Pancreas (tissue), 10 donors: Measurements from ENCODE around the gene SACS. TPM values are rescaled to one million over a fixed set of nuclear protein-coding genes. Genes with fewer than 3 reads are reported as not detected.

Source experiments
- ATAC-seq, 4 donors: fragments of 200-7000 bp; cut with Tn5 transposase; one replicate each; pipeline versions ENCODE4 v1.8.0 to v1.9.1; 2020; ENCODE audit warnings: mild to moderate bottlenecking in 4 of 4, moderate library complexity in 4 of 4
- DNase-seq, 6 donors: peaks; one replicate each; pipeline ENCODE4 v3.0.0-alpha.2; 2020
- FAIRE-seq: peaks from 2 replicates; lab custom pipeline; 2012; peaks lifted over from hg19 to GRCh38; lab: Jason Lieb, UNC
- H3K27ac ChIP-seq, 4 donors: fragments of 200-600 bp; sonication (generic); 1 replicate in 3 of 4; 2 replicates in 1 of 4; pipeline versions ENCODE4 v1.5.0 to v1.8.0; 2020
- H3K27me3 ChIP-seq, 4 donors: fragments of 200-600 bp; one replicate each; pipeline ENCODE4 v1.8.0; 2021
- H3K36me3 ChIP-seq, 3 donors: fragments of 200-600 bp; sonication (generic) in 1 of 3; one replicate each; pipeline versions ENCODE4 v1.5.0 to v1.8.0; 2020 to 2021
- H3K4me1 ChIP-seq, 3 donors: fragments of 200-600 bp; one replicate each; pipeline ENCODE4 v1.8.0; 2021
- H3K4me3 ChIP-seq, 4 donors: fragments of 200-600 bp; sonication (generic) in 2 of 4; one replicate each; pipeline versions ENCODE4 v1.5.0 to v1.8.0; 2020 to 2021
- H3K9me3 ChIP-seq, 4 donors: fragments of 200-600 bp; one replicate each; pipeline ENCODE4 v1.8.0; 2021
- CTCF ChIP-seq, 4 donors: fragments of 200-600 bp; sonication (generic) in 3 of 4; IDR thresholded peaks; one replicate each; pipeline versions ENCODE4 v1.5.0 to v1.8.0; 2021; ENCODE audit warnings: antibody characterized with exemption in 4 of 4
- WGBS, 2 donors: extraction: QIAGEN DNeasy Blood & Tissue Kit; methylation state at CpG; one replicate each; pipeline ENCODE4 v1.1.7; 2013; 5-methylcytosine and 5-hydroxymethylcytosine counted together
- intact Hi-C, 3 donors: fragments of 100-400 bp; cut with DNase I; formaldehyde crosslinking; loops; one replicate each; pipeline versions ENCODE4 v1.11.1 to v1.14.2; 2022
- polyA plus RNA-seq, 2 donors: library from polyadenylated mRNA; stranded (reverse); fragments of 200-250 nt; gene quantifications; one replicate each; pipeline ENCODE4 v1.2.3, GENCODE V29; 2013
- total RNA-seq, 6 donors: library from RNA; stranded (reverse); fragmentation: NEBNext Ultra II Directional in 4 of 6; extraction: Animal tissue kit (Norgen Biotek cat#: 25700) in 4 of 6; gene quantifications; one replicate each; pipeline versions ENCODE4 v1.2.1 to v1.2.4, GENCODE V29; 2021 to 2023
- donor health status: healthy with polysubstance abuse.
- donor health status: DM: no; HTN: no; CAD: no; lungs with moderate emphysema.
- donor health status: DM: no; HTN: no; CAD: no.
- donor health status: control.
- donor health status: control.
- donor health status: Bipolar disorder and iron deficiency.
- donor health status: DM: yes; HTN: yes; CAD: no.
- donor health status: DM: no; HTN: no; CAD: no.
- donor health status: DM: no; HTN: no; CAD: no.
- donor health status: DM: yes; HTN: yes; CAD: no.

SACS gene
- total and polyA plus RNA-seq, 8 donors: 2.1 to 7.9 (median 4.6) TPM

GRCh38 chr13:23292586-23292985 lies 140.9 kb downstream of the SACS start:
- WGBS, 2 donors: 55 to 70% methylated on average over 1 of the region's 1 CpG
- Histone ChIP-seq H3K4me3 (no peak overlapping the region), H3K4me1 (no peaks in the 10 kb centered on the region), H3K9me3 (no peaks in the 10 kb centered on the region), H3K27me3 (no peaks in the 10 kb centered on the region), H3K27ac (no peak overlapping the region), H3K36me3 (no peaks in the 10 kb centered on the region)
- FAIRE-seq (no peak), DNase-seq (no peak), ATAC-seq (no peak)
- no peak for TF ChIP-seq CTCF (IDR thresholded peaks at IDR 0.05)
- intact Hi-C loops: no loop called here

- Histone ChIP-seq H3K27ac (no peak overlapping the region), H3K36me3 (no peaks in the 10 kb centered on the region), H3K4me3 (no peak overlapping the region), H3K4me1 (no peaks in the 10 kb centered on the region), H3K27me3 (no peaks in the 10 kb centered on the region), H3K9me3 (no peaks in the 10 kb centered on the region)
- no peak for TF ChIP-seq CTCF (IDR thresholded peaks at IDR 0.05)
- 41% methylated on average over 5 of the region's 5 CpGs for WGBS, 2 donors
- DNase-seq (no peak), ATAC-seq (no peak), FAIRE-seq (no peak)
- intact Hi-C loops: no loop called here
Measured at GRCh38 chr13:23289917-23290357, 143.6 kb downstream of the SACS start.

- FAIRE-seq (no peak), DNase-seq (no peak), ATAC-seq (no peak)
- no peak for TF ChIP-seq CTCF (IDR thresholded peaks at IDR 0.05)
- intact Hi-C loops: no loop called here
- no peaks in the 10 kb centered on the region for H3K9me3 ChIP-seq
- no peaks in the 10 kb centered on the region for H3K27me3 ChIP-seq
- H3K4me3 ChIP-seq: no peak overlapping the region
- no peak overlapping the region for H3K27ac ChIP-seq
- H3K4me1 ChIP-seq: no peaks in the 10 kb centered on the region
- WGBS, 2 donors: 53 to 72% methylated on average over 7 of the region's 7 CpGs
- no peaks in the 10 kb centered on the region for H3K36me3 ChIP-seq
Measured at GRCh38 chr13:23288995-23289394, 144.5 kb downstream of the SACS start.

- DNase-seq: no peak
- intact Hi-C loops: no loop called here
- no peak for ATAC-seq
- Histone ChIP-seq H3K27me3 (no peaks in the 10 kb centered on the region), H3K4me3 (no peak overlapping the region), H3K36me3 (no peaks in the 10 kb centered on the region), H3K4me1 (no peaks in the 10 kb centered on the region), H3K9me3 (no peaks in the 10 kb centered on the region), H3K27ac (no peak overlapping the region)
- TF ChIP-seq CTCF (IDR thresholded peaks at IDR 0.05): no peak
- WGBS, 2 donors: 84 to 88% methylated on average over 1 of the region's 1 CpG
- FAIRE-seq: no peak
Measured at GRCh38 chr13:23288564-23288963, 144.9 kb downstream of the SACS start.

- no peak for TF ChIP-seq CTCF (IDR thresholded peaks at IDR 0.05)
- FAIRE-seq (no peak), ATAC-seq (no peak), DNase-seq (no peak)
- intact Hi-C loops: no loop called here
- no peaks in the 10 kb centered on the region for H3K27me3 ChIP-seq
- WGBS, 2 donors: 57 to 69% methylated on average over 5 of the region's 5 CpGs
- H3K9me3 ChIP-seq: no peaks in the 10 kb centered on the region
- no peaks in the 10 kb centered on the region for H3K4me1 ChIP-seq
- no peak overlapping the region for H3K4me3 ChIP-seq
- H3K36me3 ChIP-seq: no peaks in the 10 kb centered on the region
- H3K27ac ChIP-seq: no peak overlapping the region
Measured at GRCh38 chr13:23279321-23279720, 154.2 kb downstream of the SACS start.

Other genes with a start within 250 kb of the SACS start
- 10 to 100 TPM in 1 of 6 donors, 1 to 10 TPM in 5; 1.5 to 14.1 (median 2.7) TPM for gene TNFRSF19, start 136.7 kb upstream of the SACS start, total RNA-seq
- gene TNFRSF19, start 136.7 kb upstream of the SACS start, polyA plus RNA-seq: 1 to 10 TPM; 2.7 to 6.2 TPM